Measurements from ENCODE around the gene SLC16A6. TPM values are rescaled to one million over a fixed set of nuclear protein-coding genes. Genes with fewer than 3 reads are reported as not detected.

Gene SLC16A6
- polyA plus RNA-seq, 1 of the 3 experiments (the other 2 are of a cell fraction) = not detected

GRCh38 chr17:68306819-68307218 is 15.9 kb upstream of the SLC16A6 start:
- no peak for DNase-seq
- Histone ChIP-seq H3K27me3 (ENCODE audit: insufficient read depth) (peaks cover 7% of the 10 kb centered on the region; the same call in 1 of the 2 replicates), H3K4me1 (ENCODE audit: control insufficient read depth in 1 of 2, insufficient read depth in 2 of 2, low read depth in 1 of 2, low read length in 1 of 2) (no peaks in the 10 kb centered on the region; a peak in 1 of 4 replicates), H2AFZ (ENCODE audit: low read depth) (no peak overlapping the region), H3K36me3 (replicated peaks in 1 of 2; ENCODE audit: control insufficient read depth in 1 of 2, insufficient read depth in 2 of 2, low read length in 1 of 2) (no peaks in the 10 kb centered on the region), H3K4me2 (no peak overlapping the region), H3K4me3 (ENCODE audit: low read depth in 2 of 2, low read length in 1 of 2) (no peak overlapping the region), H3F3A (replicated peaks; ENCODE audit: insufficient read depth) (no peaks in the 10 kb centered on the region), H3K9ac (no peak overlapping the region), H4K20me1 (ENCODE audit: insufficient read depth) (no peaks in the 10 kb centered on the region), H3K79me2 (ENCODE audit: insufficient read depth) (no peaks in the 10 kb centered on the region), H3K27ac (ENCODE audit: low read depth in 2 of 2, low read length in 1 of 2) (no peak overlapping the region), H3K9me2 (no peaks in the 10 kb centered on the region), H3K9me3 (no peaks in the 10 kb centered on the region)
- 59% methylated on average over 6 of the region's 6 CpGs for WGBS (ENCODE audit: low lambda C conversion rate)
- POLR2A ChIA-PET = no interaction called here
- CTCF ChIA-PET = interaction anchor here (0.8 to 1.7 kb wide), 6 partner anchors 9 to 134 kb away, joined by 3 to 4 read pairs (median 4); partner anchors contain the start of genes ARSG and SLC16A6
- TF ChIP-seq TAF1 (IDR thresholded peaks at IDR 0.05; ENCODE audit: borderline replicate concordance, low read depth, low read length) = no peak
- no peak for TF ChIP-seq GATA2 (CRISPR knock-in tag; IDR thresholded peaks at IDR 0.05)
- no peak for TF ChIP-seq RCOR1 (IDR thresholded peaks at IDR 0.05; ENCODE audit: low read length)
- TF ChIP-seq CHD2 (IDR thresholded peaks at IDR 0.05; ENCODE audit: low read length, partially characterized antibody) = no peak
- TF ChIP-seq, protein P1, sequence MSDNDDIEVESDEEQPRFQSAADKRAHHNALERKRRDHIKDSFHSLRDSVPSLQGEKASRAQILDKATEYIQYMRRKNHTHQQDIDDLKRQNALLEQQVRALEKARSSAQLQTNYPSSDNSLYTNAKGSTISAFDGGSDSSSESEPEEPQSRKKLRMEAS (IDR thresholded peaks at IDR 0.05; ENCODE audit: low read depth) = no peak
- TF ChIP-seq NRF1 (IDR thresholded peaks at IDR 0.05; ENCODE audit: low read depth, low read length) = no peak
- TF ChIP-seq JUND (IDR thresholded peaks at IDR 0.05) = no peak
- TF ChIP-seq FOXM1 (IDR thresholded peaks at IDR 0.05; ENCODE audit: low read depth) = no peak
- no peak for TF ChIP-seq CTCF (IDR thresholded peaks at IDR 0.05)

DNA sequence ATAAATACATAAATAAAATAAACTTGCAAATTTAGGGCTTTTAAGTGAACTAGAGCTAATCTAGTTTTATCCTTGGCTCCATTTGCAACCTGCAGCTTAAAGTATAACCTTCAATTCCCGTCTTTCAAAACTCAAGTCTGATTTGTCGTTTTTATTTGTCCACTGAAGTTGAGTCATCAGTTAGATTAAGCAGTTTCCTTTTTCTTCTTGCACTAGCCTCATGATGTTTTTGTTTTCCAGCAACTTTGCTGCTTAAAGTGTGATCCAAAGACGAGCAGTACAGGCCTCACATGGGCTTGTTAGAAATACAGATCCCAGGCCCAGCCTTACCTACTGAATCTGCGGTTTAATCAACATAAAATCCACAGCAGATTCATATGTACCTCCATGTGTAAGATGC is 14.2 kb upstream of the SLC16A6 start:
- Histone ChIP-seq H3K4me3 (ENCODE audit: low read depth in 2 of 2, low read length in 1 of 2) (no peak overlapping the region), H3K4me1 (ENCODE audit: control insufficient read depth in 1 of 2, insufficient read depth in 2 of 2, low read depth in 1 of 2, low read length in 1 of 2) (no peaks in the 10 kb centered on the region; a peak in 1 of 4 replicates), H3K4me2 (no peak overlapping the region), H3K27ac (ENCODE audit: low read depth in 2 of 2, low read length in 1 of 2) (no peak overlapping the region), H3K36me3 (replicated peaks in 1 of 2; ENCODE audit: control insufficient read depth in 1 of 2, insufficient read depth in 2 of 2, low read length in 1 of 2) (no peaks in the 10 kb centered on the region), H3K27me3 (ENCODE audit: insufficient read depth) (peaks cover 7% of the 10 kb centered on the region; the same call in 1 of the 2 replicates), H4K20me1 (ENCODE audit: insufficient read depth) (no peaks in the 10 kb centered on the region), H2AFZ (ENCODE audit: low read depth) (no peak overlapping the region), H3K79me2 (ENCODE audit: insufficient read depth) (no peaks in the 10 kb centered on the region), H3K9ac (no peak overlapping the region), H3F3A (replicated peaks; ENCODE audit: insufficient read depth) (no peaks in the 10 kb centered on the region), H3K9me2 (no peaks in the 10 kb centered on the region), H3K9me3 (no peaks in the 10 kb centered on the region)
- DNase-seq = no peak
- ChIA-PET POLR2A (no interaction called here), CTCF (no interaction called here)
- no peak for TF ChIP-seq SMC3 (IDR thresholded peaks at IDR 0.05; ENCODE audit: low read depth, low read length)
- 34% methylated on average over 4 of the region's 4 CpGs for WGBS (ENCODE audit: low lambda C conversion rate)

- POLR2A ChIA-PET = no interaction called here
- peaks cover 7% of the 10 kb centered on the region; the same call in 1 of the 2 replicates for H3K27me3 ChIP-seq (ENCODE audit: insufficient read depth)
- TF ChIP-seq, protein P2, sequence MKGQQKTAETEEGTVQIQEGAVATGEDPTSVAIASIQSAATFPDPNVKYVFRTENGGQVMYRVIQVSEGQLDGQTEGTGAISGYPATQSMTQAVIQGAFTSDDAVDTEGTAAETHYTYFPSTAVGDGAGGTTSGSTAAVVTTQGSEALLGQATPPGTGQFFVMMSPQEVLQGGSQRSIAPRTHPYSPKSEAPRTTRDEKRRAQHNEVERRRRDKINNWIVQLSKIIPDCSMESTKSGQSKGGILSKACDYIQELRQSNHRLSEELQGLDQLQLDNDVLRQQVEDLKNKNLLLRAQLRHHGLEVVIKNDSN (IDR thresholded peaks at IDR 0.05; ENCODE audit: borderline replicate concordance, low read depth) = no peak
- TF ChIP-seq NRF1 (IDR thresholded peaks at IDR 0.05; ENCODE audit: low read depth, low read length) (no peak), GABPA (IDR thresholded peaks at IDR 0.05; ENCODE audit: low read depth) (no peak), TCF12 (IDR thresholded peaks at IDR 0.05) (no peak), YY1 (IDR thresholded peaks at IDR 0.05; ENCODE audit: low read depth) (no peak), MEF2A (IDR thresholded peaks at IDR 0.05; ENCODE audit: borderline replicate concordance, low read depth) (no peak), EP300 (IDR thresholded peaks at IDR 0.05; ENCODE audit: borderline replicate concordance in 1 of 2, low read depth in 1 of 2, low read length in 1 of 2) (no peak), POLR2AphosphoS5 (IDR thresholded peaks at IDR 0.05; ENCODE audit: low read depth, low read length) (no peak)
- TF ChIP-seq, protein P3, sequence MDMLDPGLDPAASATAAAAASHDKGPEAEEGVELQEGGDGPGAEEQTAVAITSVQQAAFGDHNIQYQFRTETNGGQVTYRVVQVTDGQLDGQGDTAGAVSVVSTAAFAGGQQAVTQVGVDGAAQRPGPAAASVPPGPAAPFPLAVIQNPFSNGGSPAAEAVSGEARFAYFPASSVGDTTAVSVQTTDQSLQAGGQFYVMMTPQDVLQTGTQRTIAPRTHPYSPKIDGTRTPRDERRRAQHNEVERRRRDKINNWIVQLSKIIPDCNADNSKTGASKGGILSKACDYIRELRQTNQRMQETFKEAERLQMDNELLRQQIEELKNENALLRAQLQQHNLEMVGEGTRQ (IDR thresholded peaks at IDR 0.05; ENCODE audit: borderline replicate concordance, low read depth, low read length) = no peak
- no peaks in the 10 kb centered on the region; a peak in 1 of 4 replicates for H3K4me1 ChIP-seq (ENCODE audit: control insufficient read depth in 1 of 2, insufficient read depth in 2 of 2, low read depth in 1 of 2, low read length in 1 of 2)
- no peak overlapping the region for H3K9ac ChIP-seq
- no peak overlapping the region for H2AFZ ChIP-seq (ENCODE audit: low read depth)
- no peak overlapping the region for H3K4me3 ChIP-seq (ENCODE audit: low read depth in 2 of 2, low read length in 1 of 2)
- WGBS (ENCODE audit: low lambda C conversion rate) = 60% methylated on average over 6 of the region's 6 CpGs
- no peaks in the 10 kb centered on the region for H4K20me1 ChIP-seq (ENCODE audit: insufficient read depth)
- H3K36me3 ChIP-seq (replicated peaks in 1 of 2; ENCODE audit: control insufficient read depth in 1 of 2, insufficient read depth in 2 of 2, low read length in 1 of 2) = no peaks in the 10 kb centered on the region
- no peak overlapping the region for H3K4me2 ChIP-seq
- H3F3A ChIP-seq (replicated peaks; ENCODE audit: insufficient read depth) = no peaks in the 10 kb centered on the region
- H3K9me3 ChIP-seq = no peaks in the 10 kb centered on the region
- CTCF ChIA-PET = no interaction called here
- no peaks in the 10 kb centered on the region for H3K9me2 ChIP-seq
- no peak overlapping the region for H3K27ac ChIP-seq (ENCODE audit: low read depth in 2 of 2, low read length in 1 of 2)
- H3K79me2 ChIP-seq (ENCODE audit: insufficient read depth) = no peaks in the 10 kb centered on the region
- DNase-seq = no peak
Measured at GRCh38 chr17:68304706-68305105, 13.8 kb upstream of the SLC16A6 start.
